ENCODE data around the gene SNX4.

Gene SNX4

GRCh38 chr3:125470671-125471070, 49.3 kb downstream of the SNX4 start:
- H4K8ac ChIP-seq (ENCODE audit: low read depth, low read length): no peak overlapping the region
- no peak overlapping the region for H2AFZ ChIP-seq (ENCODE audit: insufficient read depth, low read length, poor library complexity)
- no peak overlapping the region for H2BK120ac ChIP-seq (ENCODE audit: insufficient read depth, low read length, poor library complexity)
- no CpG with 5 or more reads among the region's 1 CpG for WGBS (ENCODE audit: extremely low coverage, insufficient coverage, insufficient read length)
- no peak overlapping the region for H2AK5ac ChIP-seq (ENCODE audit: low read length)
- H4K12ac ChIP-seq (ENCODE audit: low read depth, low read length): no peak overlapping the region
- no peak overlapping the region for H3K4ac ChIP-seq (ENCODE audit: low read depth, low read length)
- no peak overlapping the region for H4K91ac ChIP-seq (ENCODE audit: low read depth, low read length)
- H3K4me2 ChIP-seq (ENCODE audit: low read length): no peak overlapping the region
- H3K4me3 ChIP-seq (ENCODE audit: low read depth, low read length): no peak overlapping the region
- H3K27me3 ChIP-seq (ENCODE audit: insufficient read depth, low read length): no peaks in the 10 kb centered on the region
- H3K18ac ChIP-seq (ENCODE audit: low read length): no peak overlapping the region
- no peak for DNase-seq
- no peak overlapping the region for H2BK12ac ChIP-seq (ENCODE audit: low read length)
- no peak overlapping the region for H3K27ac ChIP-seq (ENCODE audit: low read depth, low read length)
- no peaks in the 10 kb centered on the region for H3K79me1 ChIP-seq (ENCODE audit: low read length)
- no peak overlapping the region for H3K9ac ChIP-seq (ENCODE audit: low read length)
- H3K4me1 ChIP-seq (ENCODE audit: control insufficient read depth in 1 of 2, insufficient read depth in 2 of 2, low read length in 2 of 2): no peaks in the 10 kb centered on the region
- H3K36me3 ChIP-seq (ENCODE audit: control insufficient read depth in 1 of 2, insufficient read depth in 2 of 2, low read length in 2 of 2): peaks cover 14 to 21% of the 10 kb centered on the region in 2 experiments
- H3K79me2 ChIP-seq (ENCODE audit: control insufficient read depth, insufficient read depth, low read length, poor library complexity): no peaks in the 10 kb centered on the region
- no peak overlapping the region for H3K14ac ChIP-seq (ENCODE audit: low read length)
- H3K23ac ChIP-seq (ENCODE audit: low read length): no peak overlapping the region
- no peaks in the 10 kb centered on the region for H3K9me3 ChIP-seq (ENCODE audit: insufficient read depth, low read depth, low read length)
- no peak overlapping the region for H2BK5ac ChIP-seq (ENCODE audit: low read depth, low read length, poor library complexity)

- no peaks in the 10 kb centered on the region for H3K27me3 ChIP-seq (ENCODE audit: insufficient read depth, low read length)
- no peak overlapping the region for H2BK120ac ChIP-seq (ENCODE audit: insufficient read depth, low read length, poor library complexity)
- no peaks in the 10 kb centered on the region for H3K9me3 ChIP-seq (ENCODE audit: insufficient read depth, low read depth, low read length)
- H2BK12ac ChIP-seq (ENCODE audit: low read length): no peak overlapping the region
- H3K4me2 ChIP-seq (ENCODE audit: low read length): no peak overlapping the region
- H3K79me2 ChIP-seq (ENCODE audit: control insufficient read depth, insufficient read depth, low read length, poor library complexity): no peaks in the 10 kb centered on the region
- H3K23ac ChIP-seq (ENCODE audit: low read length): no peak overlapping the region
- H3K18ac ChIP-seq (ENCODE audit: low read length): no peak overlapping the region
- H4K8ac ChIP-seq (ENCODE audit: low read depth, low read length): no peak overlapping the region
- no CpG with 5 or more reads among the region's 5 CpGs for WGBS (ENCODE audit: extremely low coverage, insufficient coverage, insufficient read length)
- no peaks in the 10 kb centered on the region for H3K4me1 ChIP-seq (ENCODE audit: control insufficient read depth in 1 of 2, insufficient read depth in 2 of 2, low read length in 2 of 2)
- no peak overlapping the region for H3K14ac ChIP-seq (ENCODE audit: low read length)
- no peak for DNase-seq
- no peaks in the 10 kb centered on the region for H3K79me1 ChIP-seq (ENCODE audit: low read length)
- no peak overlapping the region for H3K4ac ChIP-seq (ENCODE audit: low read depth, low read length)
- no peak overlapping the region for H2AFZ ChIP-seq (ENCODE audit: insufficient read depth, low read length, poor library complexity)
- H3K4me3 ChIP-seq (ENCODE audit: low read depth, low read length): no peak overlapping the region
- peaks cover 19 to 25% of the 10 kb centered on the region in 2 experiments for H3K36me3 ChIP-seq (ENCODE audit: control insufficient read depth in 1 of 2, insufficient read depth in 2 of 2, low read length in 2 of 2)
- H2AK5ac ChIP-seq (ENCODE audit: low read length): no peak overlapping the region
- H2BK5ac ChIP-seq (ENCODE audit: low read depth, low read length, poor library complexity): no peak overlapping the region
- H3K9ac ChIP-seq (ENCODE audit: low read length): no peak overlapping the region
- H3K27ac ChIP-seq (ENCODE audit: low read depth, low read length): no peak overlapping the region
- no peak overlapping the region for H4K91ac ChIP-seq (ENCODE audit: low read depth, low read length)
- H4K12ac ChIP-seq (ENCODE audit: low read depth, low read length): no peak overlapping the region
These were observed 57.2 kb downstream of the SNX4 start for GRCh38 chr3:125462722-125463299.

GRCh38 chr3:125461896-125462295, 58.1 kb downstream of the SNX4 start:
- Histone ChIP-seq H4K8ac (ENCODE audit: low read depth, low read length) (no peak overlapping the region), H2BK5ac (ENCODE audit: low read depth, low read length, poor library complexity) (no peak overlapping the region), H4K12ac (ENCODE audit: low read depth, low read length) (no peak overlapping the region), H3K9ac (ENCODE audit: low read length) (no peak overlapping the region), H2BK12ac (ENCODE audit: low read length) (no peak overlapping the region), H3K36me3 (ENCODE audit: control insufficient read depth in 1 of 2, insufficient read depth in 2 of 2, low read length in 2 of 2) (peaks cover 17 to 27% of the 10 kb centered on the region in 2 experiments), H2AK5ac (ENCODE audit: low read length) (no peak overlapping the region), H3K79me2 (ENCODE audit: control insufficient read depth, insufficient read depth, low read length, poor library complexity) (no peaks in the 10 kb centered on the region), H2BK120ac (ENCODE audit: insufficient read depth, low read length, poor library complexity) (no peak overlapping the region), H3K27ac (ENCODE audit: low read depth, low read length) (no peak overlapping the region), H3K4me3 (ENCODE audit: low read depth, low read length) (no peak overlapping the region), H3K4ac (ENCODE audit: low read depth, low read length) (no peak overlapping the region), H2AFZ (ENCODE audit: insufficient read depth, low read length, poor library complexity) (no peak overlapping the region), H3K18ac (ENCODE audit: low read length) (no peak overlapping the region), H3K79me1 (ENCODE audit: low read length) (no peaks in the 10 kb centered on the region), H3K9me3 (ENCODE audit: insufficient read depth, low read depth, low read length) (no peaks in the 10 kb centered on the region), H3K14ac (ENCODE audit: low read length) (no peak overlapping the region), H3K4me1 (ENCODE audit: control insufficient read depth in 1 of 2, insufficient read depth in 2 of 2, low read length in 2 of 2) (no peaks in the 10 kb centered on the region), H4K91ac (ENCODE audit: low read depth, low read length) (no peak overlapping the region), H3K27me3 (ENCODE audit: insufficient read depth, low read length) (no peaks in the 10 kb centered on the region), H3K23ac (ENCODE audit: low read length) (no peak overlapping the region), H3K4me2 (ENCODE audit: low read length) (no peak overlapping the region)
- no CpG with 5 or more reads among the region's 6 CpGs for WGBS (ENCODE audit: extremely low coverage, insufficient coverage, insufficient read length)
- DNase-seq: peak in 1 of 2 donors; percentile 13

- H3K36me3 ChIP-seq (ENCODE audit: control insufficient read depth in 1 of 2, insufficient read depth in 2 of 2, low read length in 2 of 2): peaks cover 27 to 32% of the 10 kb centered on the region in 2 experiments
- H3K18ac ChIP-seq (ENCODE audit: low read length): no peak overlapping the region
- no peak overlapping the region for H2BK5ac ChIP-seq (ENCODE audit: low read depth, low read length, poor library complexity)
These were observed 59.8 kb downstream of the SNX4 start for GRCh38 chr3:125460233-125460632.

More at GRCh38 chr3:125460233-125460632, 59.8 kb downstream of the SNX4 start:
- Histone ChIP-seq H4K91ac (ENCODE audit: low read depth, low read length) (no peak overlapping the region), H3K9ac (ENCODE audit: low read length) (no peak overlapping the region), H3K4me3 (ENCODE audit: low read depth, low read length) (no peak overlapping the region), H3K14ac (ENCODE audit: low read length) (no peak overlapping the region), H3K79me1 (ENCODE audit: low read length) (no peaks in the 10 kb centered on the region), H2AFZ (ENCODE audit: insufficient read depth, low read length, poor library complexity) (no peak overlapping the region), H3K27ac (ENCODE audit: low read depth, low read length) (no peak overlapping the region), H3K9me3 (ENCODE audit: insufficient read depth, low read depth, low read length) (no peaks in the 10 kb centered on the region), H3K4me2 (ENCODE audit: low read length) (no peak overlapping the region), H3K79me2 (ENCODE audit: control insufficient read depth, insufficient read depth, low read length, poor library complexity) (no peaks in the 10 kb centered on the region), H3K23ac (ENCODE audit: low read length) (no peak overlapping the region), H3K4ac (ENCODE audit: low read depth, low read length) (no peak overlapping the region), H2BK12ac (ENCODE audit: low read length) (no peak overlapping the region), H3K4me1 (ENCODE audit: control insufficient read depth in 1 of 2, insufficient read depth in 2 of 2, low read length in 2 of 2) (no peaks in the 10 kb centered on the region), H2BK120ac (ENCODE audit: insufficient read depth, low read length, poor library complexity) (no peak overlapping the region), H3K27me3 (ENCODE audit: insufficient read depth, low read length) (no peaks in the 10 kb centered on the region), H2AK5ac (ENCODE audit: low read length) (no peak overlapping the region), H4K8ac (ENCODE audit: low read depth, low read length) (no peak overlapping the region), H4K12ac (ENCODE audit: low read depth, low read length) (no peak overlapping the region)
- no peak for DNase-seq
- WGBS (ENCODE audit: extremely low coverage, insufficient coverage, insufficient read length): no CpG with 5 or more reads among the region's 3 CpGs

Data from trophoblast cell (in vitro differentiated cells and primary cell).